ENCODE measurements around the gene CD55. TPM values are rescaled to one million over a fixed set of nuclear protein-coding genes. Genes with fewer than 3 reads are reported as not detected.
A peak's percentile ranks its signal among the peaks of the same experiment; 100 is the strongest.

Gene CD55
- total and polyA plus RNA-seq, 8 donors = 8.1 to 25.7 (median 15.7) TPM

DNA sequence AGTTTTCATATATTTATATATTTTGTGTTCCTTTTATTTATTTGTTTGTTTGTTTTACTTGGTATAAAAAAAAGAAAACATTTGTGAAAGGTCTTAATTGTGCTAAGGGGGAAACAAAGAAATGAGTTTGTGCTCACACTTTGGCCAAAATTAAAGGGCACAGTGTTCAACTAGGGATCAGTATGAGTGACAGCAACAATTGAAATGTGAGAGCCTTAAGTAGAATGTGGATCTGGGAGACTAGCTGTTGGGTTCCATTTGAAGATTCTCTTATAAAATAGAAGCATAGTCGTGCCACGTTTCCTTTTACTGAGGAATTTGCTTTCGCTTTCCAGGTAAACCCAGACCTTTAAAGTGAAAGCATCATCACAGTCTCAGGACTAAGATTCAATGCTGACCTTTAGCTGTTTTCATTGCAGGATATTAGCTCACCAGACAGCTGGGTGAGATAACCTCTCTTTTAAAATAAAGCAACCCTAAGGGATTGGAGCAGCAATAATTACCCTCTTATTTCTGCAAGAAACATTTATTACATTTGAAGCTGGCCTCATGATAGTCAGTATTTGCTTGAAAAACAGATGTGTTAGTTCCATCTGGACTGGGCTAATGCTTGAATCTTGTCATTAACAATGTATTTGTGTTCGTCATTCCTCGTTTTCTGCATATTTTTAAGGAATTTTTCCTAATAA is 37.1 kb upstream of the CD55 start:
- DNase-seq = no peak
- intact Hi-C loops (cut with DNase I) = no loop called here
- Histone ChIP-seq H3K4me3 (no peak overlapping the region), H3K27me3 (no peaks in the 10 kb centered on the region), H3K4me1 (peaks cover 0 to 5% (median 0%) of the 10 kb centered on the region in 3 donors), H3K9me3 (no peaks in the 10 kb centered on the region), H3K27ac (no peak overlapping the region), H3K36me3 (no peaks in the 10 kb centered on the region)
- WGBS, 2 donors = 70 to 83% methylated on average over 5 of the region's 5 CpGs
- TF ChIP-seq, protein P1, sequence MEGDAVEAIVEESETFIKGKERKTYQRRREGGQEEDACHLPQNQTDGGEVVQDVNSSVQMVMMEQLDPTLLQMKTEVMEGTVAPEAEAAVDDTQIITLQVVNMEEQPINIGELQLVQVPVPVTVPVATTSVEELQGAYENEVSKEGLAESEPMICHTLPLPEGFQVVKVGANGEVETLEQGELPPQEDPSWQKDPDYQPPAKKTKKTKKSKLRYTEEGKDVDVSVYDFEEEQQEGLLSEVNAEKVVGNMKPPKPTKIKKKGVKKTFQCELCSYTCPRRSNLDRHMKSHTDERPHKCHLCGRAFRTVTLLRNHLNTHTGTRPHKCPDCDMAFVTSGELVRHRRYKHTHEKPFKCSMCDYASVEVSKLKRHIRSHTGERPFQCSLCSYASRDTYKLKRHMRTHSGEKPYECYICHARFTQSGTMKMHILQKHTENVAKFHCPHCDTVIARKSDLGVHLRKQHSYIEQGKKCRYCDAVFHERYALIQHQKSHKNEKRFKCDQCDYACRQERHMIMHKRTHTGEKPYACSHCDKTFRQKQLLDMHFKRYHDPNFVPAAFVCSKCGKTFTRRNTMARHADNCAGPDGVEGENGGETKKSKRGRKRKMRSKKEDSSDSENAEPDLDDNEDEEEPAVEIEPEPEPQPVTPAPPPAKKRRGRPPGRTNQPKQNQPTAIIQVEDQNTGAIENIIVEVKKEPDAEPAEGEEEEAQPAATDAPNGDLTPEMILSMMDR (IDR thresholded peaks at IDR 0.05) = no peak
- peak in 1 of 4 donors; percentile 47 for ATAC-seq
- FAIRE-seq = no peak

DNA sequence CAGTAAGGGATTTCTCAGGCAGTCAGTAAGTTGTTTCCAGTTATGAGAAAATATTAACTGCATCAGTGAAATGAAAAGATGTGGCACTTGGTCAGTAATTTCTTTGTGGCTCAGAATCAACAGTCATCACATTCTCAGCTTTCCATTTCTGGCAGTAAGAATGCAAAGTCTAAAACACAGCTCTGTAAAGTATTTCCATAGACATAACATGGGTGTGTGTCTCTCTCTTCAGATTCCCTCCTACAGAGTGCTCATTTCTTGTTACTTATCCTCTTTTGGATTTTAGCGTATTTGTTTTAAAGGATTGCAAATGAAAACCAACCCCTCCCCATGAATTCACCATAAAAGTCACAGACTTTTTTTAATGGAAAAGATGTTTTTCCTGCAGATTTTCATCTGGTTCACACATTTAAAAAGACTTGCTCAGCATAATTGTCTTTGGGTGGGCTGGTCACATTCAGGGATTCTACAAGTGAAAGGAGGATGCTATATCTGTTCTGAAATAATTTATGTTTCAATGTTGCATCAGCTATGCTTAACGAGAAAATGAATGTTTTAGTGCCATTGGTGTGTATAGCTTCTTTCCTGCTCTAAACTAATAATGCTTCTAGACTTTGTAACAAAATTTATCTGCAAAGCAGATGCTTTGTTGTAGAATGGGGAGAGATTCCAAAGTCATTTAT is 34.6 kb upstream of the CD55 start:
- Histone ChIP-seq H3K36me3 (no peaks in the 10 kb centered on the region), H3K4me3 (no peak overlapping the region), H3K4me1 (peaks cover 0 to 5% (median 0%) of the 10 kb centered on the region in 3 donors), H3K27ac (no peak overlapping the region), H3K9me3 (no peaks in the 10 kb centered on the region), H3K27me3 (no peaks in the 10 kb centered on the region)
- no peak for ATAC-seq
- TF ChIP-seq, protein P1 (IDR thresholded peaks at IDR 0.05) = no peak
- intact Hi-C loops (cut with DNase I) = no loop called here
- DNase-seq = no peak
- FAIRE-seq = no peak
- 80 to 92% methylated on average over 2 of the region's 2 CpGs for WGBS, 2 donors

DNA sequence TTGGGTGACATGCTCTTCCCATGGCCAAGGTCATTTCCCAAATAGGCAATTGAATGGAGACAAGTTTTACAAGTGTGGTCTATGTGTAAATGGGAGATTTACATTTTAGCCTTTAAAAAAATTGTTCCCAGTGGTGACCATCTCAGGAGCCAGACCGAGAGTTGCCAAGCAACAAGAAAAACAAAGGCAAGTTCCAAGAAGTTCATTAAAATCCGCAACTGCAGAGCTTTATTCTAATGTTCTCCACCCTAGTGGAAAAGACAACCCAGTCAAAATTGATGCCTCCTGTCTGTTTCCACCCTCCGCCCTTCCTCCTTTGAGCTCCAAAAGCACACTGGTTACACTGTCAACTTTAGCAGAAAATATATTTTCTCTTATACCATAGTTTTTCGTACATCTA is 33.2 kb upstream of the CD55 start:
- Histone ChIP-seq H3K4me3 (no peak overlapping the region), H3K4me1 (no peaks in the 10 kb centered on the region), H3K36me3 (no peaks in the 10 kb centered on the region), H3K27ac (no peak overlapping the region), H3K27me3 (no peaks in the 10 kb centered on the region), H3K9me3 (no peaks in the 10 kb centered on the region)
- FAIRE-seq (no peak), DNase-seq (no peak), ATAC-seq (no peak)
- 76 to 82% methylated on average over 4 of the region's 4 CpGs for WGBS, 2 donors
- TF ChIP-seq, protein P1 (IDR thresholded peaks at IDR 0.05) = no peak
- intact Hi-C loops (cut with DNase I) = no loop called here

DNA sequence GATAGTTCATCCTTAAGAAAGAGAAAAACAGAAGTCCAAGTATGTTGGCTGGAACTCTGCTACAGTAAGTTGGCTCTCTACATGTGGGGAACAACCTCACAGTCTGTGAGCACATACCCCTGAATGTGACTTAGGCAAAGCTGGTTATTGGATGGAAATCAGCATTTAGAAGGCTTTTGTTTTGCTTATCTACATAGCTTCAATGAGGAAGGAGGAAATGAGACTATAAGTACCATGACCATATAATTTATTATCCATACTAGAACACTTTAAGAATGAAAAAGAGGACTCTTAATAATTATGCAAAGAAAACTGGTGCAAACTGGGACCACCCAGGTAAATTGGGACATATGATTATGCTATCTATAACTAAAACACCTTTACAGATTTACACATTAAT is 31.7 kb upstream of the CD55 start:
- Histone ChIP-seq H3K9me3 (no peaks in the 10 kb centered on the region), H3K27ac (no peak overlapping the region), H3K27me3 (no peaks in the 10 kb centered on the region), H3K36me3 (no peaks in the 10 kb centered on the region), H3K4me3 (no peak overlapping the region), H3K4me1 (no peaks in the 10 kb centered on the region)
- TF ChIP-seq, protein P1 (IDR thresholded peaks at IDR 0.05) = no peak
- intact Hi-C loops (cut with DNase I) = no loop called here
- DNase-seq = no peak
- no peak for ATAC-seq
- FAIRE-seq = no peak

DNA sequence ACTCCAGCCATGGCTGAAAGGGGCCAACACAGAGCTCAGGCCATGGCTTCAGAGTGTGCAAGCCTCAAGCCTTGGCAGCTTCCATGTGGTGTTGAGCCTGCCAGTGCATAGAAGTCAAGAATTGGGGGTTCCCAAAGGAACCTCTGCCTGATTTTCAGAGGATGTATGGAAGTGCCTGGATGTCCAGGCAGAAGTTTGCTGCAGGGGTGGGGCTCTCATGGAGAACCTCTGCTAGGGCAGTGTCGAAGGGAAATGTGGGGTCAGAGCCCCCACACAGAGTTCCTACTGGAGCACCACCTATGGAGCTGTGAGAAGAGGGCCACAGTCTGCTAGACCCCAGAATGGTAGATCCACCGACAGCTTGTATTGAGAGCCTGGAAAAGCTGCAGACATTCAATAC is 29.8 kb upstream of the CD55 start:
- H3K4me3 ChIP-seq = no peak overlapping the region
- H3K27ac ChIP-seq = no peak overlapping the region
- TF ChIP-seq, protein P1 (IDR thresholded peaks at IDR 0.05) = no peak
- FAIRE-seq (no peak), DNase-seq (no peak), ATAC-seq (no peak)
- no peaks in the 10 kb centered on the region for H3K9me3 ChIP-seq
- no peaks in the 10 kb centered on the region for H3K27me3 ChIP-seq
- no peaks in the 10 kb centered on the region for H3K36me3 ChIP-seq
- H3K4me1 ChIP-seq = no peaks in the 10 kb centered on the region
- 97 to 100% methylated on average over 2 of the region's 2 CpGs for WGBS, 2 donors
- intact Hi-C loops (cut with DNase I) = no loop called here

Measured in pancreas (tissue), 10 donors.